Aorta (tissue), 5 donors: ENCODE results near the gene PRKD1. TPM values are rescaled to one million over a fixed set of nuclear protein-coding genes. Genes with fewer than 3 reads are reported as not detected.

Experiments used
- ATAC-seq: fragments of 200-7000 bp; cut with Tn5 transposase; one replicate; pipeline ENCODE4 v1.9.1; 2022; ENCODE audit warnings: moderate library complexity; ENCODE audit not compliant: low FRiP score
- DNase-seq, 2 donors: peaks; one replicate each; pipeline ENCODE4 v3.0.0-alpha.2; 2020
- H3K27ac ChIP-seq, 2 donors: one replicate each; pipeline ENCODE4 v1.5.1; 2013; ENCODE audit warnings: low read length in 2 of 2, mild to moderate bottlenecking in 2 of 2, moderate library complexity in 2 of 2, control low read depth in 1 of 2, inconsistent platforms in 1 of 2, low read depth in 1 of 2
- H3K27me3 ChIP-seq, 2 donors: one replicate each; pipeline ENCODE4 v1.6.1; 2013; ENCODE audit warnings: control low read depth in 1 of 2, low read length in 1 of 2, mild to moderate bottlenecking in 1 of 2, moderate library complexity in 1 of 2; ENCODE audit not compliant: insufficient read depth in 2 of 2, control insufficient read depth in 1 of 2
- H3K36me3 ChIP-seq, 2 donors: one replicate each; pipeline ENCODE4 v1.6.1; 2013; ENCODE audit warnings: control low read depth in 1 of 2, low read length in 1 of 2, mild to moderate bottlenecking in 1 of 2; ENCODE audit not compliant: insufficient read depth in 2 of 2, control insufficient read depth in 1 of 2
- H3K4me1 ChIP-seq, 2 donors: one replicate each; pipeline ENCODE4 v1.6.1; 2013; ENCODE audit warnings: low read length in 2 of 2, control low read depth in 1 of 2, mild to moderate bottlenecking in 1 of 2, moderate library complexity in 1 of 2; ENCODE audit not compliant: insufficient read depth in 2 of 2, control insufficient read depth in 1 of 2
- H3K4me3 ChIP-seq, 2 donors: one replicate each; pipeline ENCODE4 v1.5.1; 2013; ENCODE audit warnings: low read length in 2 of 2, control low read depth in 1 of 2, mild to moderate bottlenecking in 1 of 2
- H3K9me3 ChIP-seq: one replicate; pipeline ENCODE4 v1.6.1; 2013; ENCODE audit warnings: mild to moderate bottlenecking, low read length; ENCODE audit not compliant: control insufficient read depth
- WGBS, 2 donors: extraction: QIAGEN DNeasy Blood & Tissue Kit; methylation state at CpG; one replicate each; pipeline ENCODE4 v1.1.7; 2013; 5-methylcytosine and 5-hydroxymethylcytosine counted together
- intact Hi-C, 2 donors: fragments of 100-400 bp; cut with DNase I; formaldehyde crosslinking; loops; one replicate each; pipeline versions ENCODE4 v1.14.2 to v1.15.0; 2022
- polyA plus RNA-seq, 2 donors: library from polyadenylated mRNA; stranded (reverse); fragments of 200-250 nt; gene quantifications; one replicate each; pipeline ENCODE4 v1.2.3, GENCODE V29; 2013
- total RNA-seq, 2 donors: library from RNA; stranded (reverse); fragmentation: NEBNext Ultra II Directional; extraction: Animal tissue kit (Norgen Biotek cat#: 25700); gene quantifications; one replicate each; pipeline ENCODE4 v1.2.1, GENCODE V29; 2021
- donor health status: healthy with polysubstance abuse.
- donor health status: Bipolar disorder and iron deficiency.
- donor health status: DM: no; HTN: no; CAD: no.
- donor health status: DM: no; HTN: no; CAD: no.
- donor health status: DM: yes; HTN: yes; CAD: no.

PRKD1 gene
- total and polyA plus RNA-seq, 4 donors: 6.9 to 27.9 (median 21.7) TPM

GRCh38 chr14:29722831-29723230 lies 204.8 kb downstream of the PRKD1 start:
- Histone ChIP-seq H3K9me3 (no peaks in the 10 kb centered on the region), H3K4me1 (peaks cover 3 to 4% of the 10 kb centered on the region in 2 donors), H3K36me3 (peaks cover 0 to 2% of the 10 kb centered on the region in 2 donors), H3K27me3 (no peaks in the 10 kb centered on the region), H3K4me3 (no peak overlapping the region), H3K27ac (no peak overlapping the region)
- DNase-seq (no peak), ATAC-seq (no peak)
- 96 to 100% methylated on average over 1 of the region's 1 CpG for WGBS, 2 donors
- intact Hi-C loops: loop anchor here in 1 of 2 donors (10.0 kb wide), 1 partner anchor 202 kb away; the partner anchor contains the start of gene PRKD1

GRCh38 chr14:29721586-29721985 lies 206.1 kb downstream of the PRKD1 start:
- no peak overlapping the region for H3K4me3 ChIP-seq
- ATAC-seq (no peak), DNase-seq (no peak)
- intact Hi-C loops: loop anchor here in 1 of 2 donors (10.0 kb wide), 1 partner anchor 203 kb away; the partner anchor contains the start of gene PRKD1
- H3K27ac ChIP-seq: no peak overlapping the region
- H3K36me3 ChIP-seq: peaks cover 0 to 2% of the 10 kb centered on the region in 2 donors
- WGBS, 2 donors: 12 to 17% methylated on average over 2 of the region's 2 CpGs
- H3K9me3 ChIP-seq: no peaks in the 10 kb centered on the region
- H3K27me3 ChIP-seq: no peaks in the 10 kb centered on the region
- H3K4me1 ChIP-seq: peaks cover 3 to 4% of the 10 kb centered on the region in 2 donors

DNA sequence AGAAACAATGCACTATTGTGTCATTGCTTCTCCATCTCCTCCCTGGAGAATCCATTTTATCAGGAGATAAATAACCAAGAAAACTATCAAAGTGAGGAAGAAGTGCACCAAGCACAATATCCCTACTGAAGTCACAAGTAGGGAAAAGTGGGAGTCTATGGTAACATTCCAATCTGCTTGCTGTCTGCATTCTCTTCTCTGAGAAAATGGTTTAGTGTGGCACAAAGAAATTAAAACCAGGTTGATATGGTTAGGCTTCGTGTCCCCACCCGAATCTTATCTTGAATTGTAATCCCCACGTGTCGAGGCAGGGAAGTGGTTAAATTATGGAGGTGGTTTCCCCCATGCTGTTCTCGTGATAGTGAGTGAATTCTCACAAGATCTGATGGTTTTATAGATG lies 209.7 kb downstream of the PRKD1 start:
- WGBS, 2 donors: 79 to 81% methylated on average over 5 of the region's 5 CpGs
- Histone ChIP-seq H3K27me3 (no peaks in the 10 kb centered on the region), H3K9me3 (no peaks in the 10 kb centered on the region), H3K4me1 (peaks cover 2 to 3% of the 10 kb centered on the region in 2 donors), H3K36me3 (peaks cover 0 to 2% of the 10 kb centered on the region in 2 donors), H3K27ac (no peak overlapping the region), H3K4me3 (no peak overlapping the region)
- DNase-seq (no peak), ATAC-seq (no peak)
- intact Hi-C loops: no loop called here

GRCh38 chr14:29716150-29716549 lies 211.5 kb downstream of the PRKD1 start:
- H3K9me3 ChIP-seq: no peaks in the 10 kb centered on the region
- no peak overlapping the region for H3K4me3 ChIP-seq
- peaks cover 0 to 3% of the 10 kb centered on the region in 2 donors for H3K4me1 ChIP-seq
- H3K27me3 ChIP-seq: no peaks in the 10 kb centered on the region
- no peak overlapping the region for H3K27ac ChIP-seq
- DNase-seq: no peak
- H3K36me3 ChIP-seq: no peaks in the 10 kb centered on the region
- no peak for ATAC-seq
- 39 to 42% methylated on average over 1 of the region's 1 CpG for WGBS, 2 donors
- intact Hi-C loops: no loop called here

DNA sequence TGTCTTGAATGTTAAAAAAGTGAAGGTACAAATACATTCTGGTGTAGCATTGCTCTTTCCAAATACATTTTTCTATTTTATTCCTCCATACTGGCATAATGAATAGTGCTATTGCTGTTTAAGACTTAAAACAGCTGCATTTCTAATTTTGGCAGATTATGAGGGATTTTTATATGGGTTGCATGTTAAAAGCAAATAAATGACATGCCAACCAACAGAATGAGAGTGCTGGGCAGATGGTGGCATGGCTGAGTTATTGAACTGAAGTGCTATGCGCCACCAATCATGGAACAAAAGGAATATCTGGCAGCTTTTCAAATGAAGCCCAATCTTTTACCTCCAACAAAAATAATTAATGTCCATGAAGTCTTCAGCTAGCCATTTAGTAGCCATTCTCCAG lies 215.0 kb downstream of the PRKD1 start:
- H3K4me3 ChIP-seq: no peak overlapping the region
- intact Hi-C loops: no loop called here
- ATAC-seq: no peak
- H3K27me3 ChIP-seq: no peaks in the 10 kb centered on the region
- DNase-seq: no peak
- no peaks in the 10 kb centered on the region for H3K36me3 ChIP-seq
- no peaks in the 10 kb centered on the region for H3K9me3 ChIP-seq
- H3K27ac ChIP-seq: no peak overlapping the region
- WGBS, 2 donors: 83 to 89% methylated on average over 1 of the region's 1 CpG
- H3K4me1 ChIP-seq: peaks cover 0 to 3% of the 10 kb centered on the region in 2 donors

- no peaks in the 10 kb centered on the region for H3K4me1 ChIP-seq
- H3K27me3 ChIP-seq: no peaks in the 10 kb centered on the region
- H3K27ac ChIP-seq: no peak overlapping the region
- ATAC-seq (no peak), DNase-seq (no peak)
- intact Hi-C loops: no loop called here
- no peaks in the 10 kb centered on the region for H3K36me3 ChIP-seq
- H3K4me3 ChIP-seq: no peak overlapping the region
- 48% methylated on average over 2 of the region's 2 CpGs for WGBS, 2 donors
- H3K9me3 ChIP-seq: no peaks in the 10 kb centered on the region
Observed at GRCh38 chr14:29710015-29710414, 217.6 kb downstream of the PRKD1 start.

GRCh38 chr14:29709490-29709889 lies 218.2 kb downstream of the PRKD1 start:
- DNase-seq (no peak), ATAC-seq (no peak)
- intact Hi-C loops: no loop called here
- Histone ChIP-seq H3K27me3 (no peaks in the 10 kb centered on the region), H3K27ac (no peak overlapping the region), H3K4me1 (no peaks in the 10 kb centered on the region), H3K4me3 (no peak overlapping the region), H3K36me3 (no peaks in the 10 kb centered on the region), H3K9me3 (no peaks in the 10 kb centered on the region)

- Histone ChIP-seq H3K27ac (no peak overlapping the region), H3K4me3 (no peak overlapping the region), H3K27me3 (no peaks in the 10 kb centered on the region), H3K36me3 (no peaks in the 10 kb centered on the region), H3K9me3 (no peaks in the 10 kb centered on the region), H3K4me1 (no peaks in the 10 kb centered on the region)
- no peak for DNase-seq
- ATAC-seq: no peak
- intact Hi-C loops: no loop called here
- WGBS, 2 donors: 100% methylated on average over 1 of the region's 1 CpG
Observed at GRCh38 chr14:29706700-29707099, 220.9 kb downstream of the PRKD1 start.

DNA sequence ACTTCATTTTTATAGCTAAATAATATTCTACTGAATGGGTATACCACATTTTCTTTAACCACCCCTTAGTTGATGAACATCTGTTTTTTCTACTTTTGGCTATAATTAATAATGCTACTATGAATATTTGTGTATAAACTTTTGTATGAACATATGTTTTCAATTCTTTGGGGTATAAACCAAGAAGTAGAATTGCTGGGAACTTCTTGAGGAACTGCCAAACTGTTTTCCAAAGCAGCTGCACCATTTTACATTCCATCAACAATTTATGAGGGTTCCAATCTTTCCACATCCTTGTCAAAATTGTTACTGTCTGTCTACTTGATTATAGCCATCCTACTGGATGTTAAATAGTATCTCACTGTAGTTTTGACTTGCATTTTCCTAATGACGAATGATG lies 221.8 kb downstream of the PRKD1 start:
- no peaks in the 10 kb centered on the region for H3K27me3 ChIP-seq
- no peak for DNase-seq
- 95 to 98% methylated on average over 1 of the region's 1 CpG for WGBS, 2 donors
- intact Hi-C loops: no loop called here
- H3K4me3 ChIP-seq: no peak overlapping the region
- no peak for ATAC-seq
- H3K4me1 ChIP-seq: no peaks in the 10 kb centered on the region
- no peak overlapping the region for H3K27ac ChIP-seq
- H3K36me3 ChIP-seq: no peaks in the 10 kb centered on the region
- no peaks in the 10 kb centered on the region for H3K9me3 ChIP-seq
